Endothelial cell of hepatic sinusoid (primary cell): ENCODE data around the gene SEMG1.

ENCODE experiments used
- in situ Hi-C: cut with HindIII; loops from 2 replicates; pipeline ENCODE4 v1.10.0; 2017; ENCODE audit warnings: low sequenced_read_pairs

The SEMG1 gene

DNA sequence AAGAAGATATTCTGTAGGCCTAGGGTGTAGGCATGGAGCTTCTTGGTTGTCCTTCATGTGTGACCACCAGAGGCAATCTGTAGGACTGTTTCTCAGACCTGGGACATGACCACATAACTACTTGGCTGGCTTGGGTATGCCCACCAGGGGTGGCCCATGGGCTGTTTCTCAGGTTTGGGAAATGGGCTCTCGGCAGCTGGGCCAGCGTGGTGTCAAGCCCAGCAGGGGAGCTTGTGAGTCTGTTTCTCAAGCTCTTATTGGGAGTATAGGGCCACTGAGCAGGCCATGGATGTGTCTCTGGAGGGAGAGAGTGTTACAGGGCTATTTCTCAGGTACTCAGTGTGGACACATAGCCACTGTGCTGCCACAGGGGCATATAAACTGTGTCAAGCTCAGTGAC lies 11.8 kb downstream of the SEMG1 start:
- in situ Hi-C loops = no loop called here

- in situ Hi-C loops = no loop called here
Measured at GRCh38 chr20:45221076-45221475, 14.2 kb downstream of the SEMG1 start, which contains the start of gene SEMG2. Gene SEMG2, plus strand, starts transcription at chr20:45221373. Its CDS starts 17 bp downstream, at chr20:45221390.

DNA sequence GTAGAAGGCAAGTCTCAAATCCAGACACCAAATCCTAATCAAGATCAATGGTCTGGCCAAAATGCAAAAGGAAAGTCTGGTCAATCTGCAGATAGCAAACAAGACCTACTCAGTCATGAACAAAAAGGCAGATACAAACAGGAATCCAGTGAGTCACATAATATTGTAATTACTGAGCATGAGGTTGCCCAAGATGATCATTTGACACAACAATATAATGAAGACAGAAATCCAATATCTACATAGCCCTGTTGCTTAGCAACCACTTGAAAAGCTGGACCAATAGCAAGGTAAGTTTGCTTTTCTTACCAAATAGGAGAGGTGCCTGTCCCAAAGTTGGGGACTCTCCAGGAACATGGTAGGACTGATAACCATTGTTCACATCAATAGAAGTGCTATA lies 16.3 kb downstream of the SEMG1 start:
- in situ Hi-C loops = no loop called here

- in situ Hi-C loops = no loop called here
Measured at GRCh38 chr20:45226287-45226686, 19.5 kb downstream of the SEMG1 start.

DNA sequence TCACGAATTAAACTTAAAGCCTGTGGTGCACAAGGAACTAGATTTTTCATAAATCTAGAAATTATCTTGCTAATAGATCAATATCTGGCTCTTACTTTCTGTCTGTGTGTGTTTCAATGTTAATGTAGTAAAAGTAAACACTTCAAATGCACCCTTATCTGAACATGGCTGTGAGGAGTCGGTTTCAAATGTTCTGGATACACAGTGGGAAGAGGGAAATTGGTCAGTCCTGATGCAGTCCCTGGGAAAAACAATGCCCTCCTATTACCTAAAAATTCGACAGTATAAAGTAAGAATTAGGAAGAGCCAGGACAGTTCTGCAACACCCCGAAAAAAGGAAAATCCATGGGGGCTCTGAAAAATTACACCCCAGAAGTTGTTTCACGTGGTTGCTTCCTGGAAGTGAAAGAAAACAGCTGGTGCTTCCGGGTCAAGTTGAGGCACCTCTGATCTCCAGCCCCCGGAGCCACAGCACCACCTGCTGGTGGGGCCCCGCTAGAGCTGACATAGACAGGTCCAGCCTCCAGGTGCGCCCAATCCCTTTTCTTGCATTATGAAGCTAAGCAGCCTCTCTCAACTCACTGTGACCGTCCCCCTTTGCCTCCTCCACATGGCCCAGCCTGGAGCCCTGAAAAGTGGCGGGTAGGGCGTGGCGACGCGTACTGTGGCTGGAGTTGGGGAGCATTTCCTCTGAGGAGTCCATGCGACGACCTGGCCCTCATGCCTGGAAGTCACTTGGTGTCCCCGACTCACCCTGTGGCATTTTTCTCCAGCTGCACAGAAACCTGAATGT lies 22.6 kb downstream of the SEMG1 start:
- in situ Hi-C loops = no loop called here

GRCh38 chr20:45230631-45231030 lies 23.8 kb downstream of the SEMG1 start:
- in situ Hi-C loops = no loop called here

DNA sequence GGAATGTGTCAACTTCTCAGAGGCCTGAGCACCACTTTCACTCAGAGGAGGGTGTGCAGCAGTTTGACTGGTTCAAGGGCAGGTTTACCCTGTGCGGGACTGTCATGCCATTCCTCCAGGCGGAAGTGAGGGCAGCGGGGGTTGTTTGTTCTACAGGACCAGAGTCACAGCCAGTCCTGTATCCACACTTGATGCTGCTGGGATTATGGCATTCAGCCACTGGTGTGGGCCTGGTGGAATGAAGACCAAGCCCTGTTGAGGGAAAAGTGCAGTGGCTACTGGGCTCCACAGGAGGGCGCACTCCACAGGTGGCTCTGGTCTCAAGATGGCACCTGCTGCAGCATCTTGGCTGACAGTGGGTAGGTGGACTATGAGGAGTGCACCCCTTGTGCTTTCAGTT lies 29.2 kb downstream of the SEMG1 start:
- in situ Hi-C loops = no loop called here

DNA sequence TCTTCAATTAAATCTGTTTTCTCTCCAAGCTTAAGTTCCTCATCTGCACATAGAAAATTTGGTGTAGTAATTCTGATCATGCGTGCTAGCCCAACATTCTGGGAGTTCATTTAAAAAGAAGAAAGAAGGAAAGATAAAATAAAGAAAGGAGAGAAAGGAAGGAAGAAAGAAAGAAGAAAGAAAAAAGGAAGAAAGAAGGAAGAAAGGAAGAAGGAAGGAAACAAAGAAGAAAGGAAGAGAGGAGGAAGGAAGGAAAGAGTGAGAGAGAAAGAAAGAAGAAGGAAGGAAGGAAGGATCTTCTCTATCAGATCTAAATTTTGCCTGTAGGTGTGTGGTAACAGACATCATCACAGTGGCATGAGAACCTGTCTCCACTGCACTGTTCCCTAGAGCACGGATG lies 31.3 kb downstream of the SEMG1 start:
- in situ Hi-C loops = no loop called here

GRCh38 chr20:45246109-45246508 lies 39.3 kb downstream of the SEMG1 start:
- in situ Hi-C loops = no loop called here

- in situ Hi-C loops = no loop called here
Measured at GRCh38 chr20:45247865-45248264, 41.0 kb downstream of the SEMG1 start.

DNA sequence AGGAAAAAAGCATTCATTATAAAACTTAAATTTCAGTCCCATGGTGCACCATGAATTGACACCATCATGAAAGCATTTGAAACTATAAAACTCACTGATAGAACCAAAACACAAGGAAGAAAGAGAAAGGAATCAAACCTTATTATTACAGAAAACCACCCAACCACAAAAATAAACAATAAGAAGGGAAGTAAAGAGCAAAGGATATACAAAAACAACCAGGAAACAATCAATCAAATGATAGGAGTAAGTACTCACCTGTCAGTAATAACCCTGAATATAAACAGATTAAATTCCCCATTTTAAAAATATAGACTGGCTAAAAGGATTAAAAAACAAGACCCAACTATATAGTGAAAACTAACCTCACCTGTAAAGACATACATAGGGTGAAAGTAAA lies 41.8 kb downstream of the SEMG1 start:
- in situ Hi-C loops = no loop called here

DNA sequence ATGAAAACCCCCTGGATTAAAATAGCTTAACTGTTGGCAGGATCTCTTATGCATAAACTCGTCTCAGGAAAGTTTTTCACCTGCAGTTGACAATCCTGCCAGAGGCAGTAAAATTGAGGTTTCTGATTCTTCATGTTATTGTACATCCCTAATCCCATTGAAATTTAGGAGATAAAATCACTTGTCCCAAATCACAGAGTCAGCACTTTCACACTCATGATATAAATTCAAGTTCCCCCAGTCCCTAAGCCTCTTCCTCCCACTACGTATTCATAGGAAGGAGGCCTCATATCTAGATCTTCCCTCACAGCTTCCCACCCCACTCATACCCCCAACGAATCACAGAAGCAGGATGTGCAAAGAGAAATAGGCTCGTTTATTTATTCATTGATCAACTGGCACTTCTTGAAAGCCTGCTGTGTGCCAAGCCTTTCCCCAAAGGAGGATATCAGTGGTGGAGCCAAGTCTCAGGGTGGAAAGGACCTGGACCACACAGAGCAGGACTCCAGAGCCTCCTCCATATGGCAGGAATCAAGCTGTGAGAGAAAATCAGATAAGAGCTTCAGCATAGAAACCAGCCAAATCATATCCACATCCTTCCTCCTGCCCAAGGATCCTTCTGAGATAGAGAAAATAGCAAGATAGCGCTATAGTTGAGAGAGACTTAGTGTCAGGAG lies 45.2 kb downstream of the SEMG1 start:
- in situ Hi-C loops = no loop called here

DNA sequence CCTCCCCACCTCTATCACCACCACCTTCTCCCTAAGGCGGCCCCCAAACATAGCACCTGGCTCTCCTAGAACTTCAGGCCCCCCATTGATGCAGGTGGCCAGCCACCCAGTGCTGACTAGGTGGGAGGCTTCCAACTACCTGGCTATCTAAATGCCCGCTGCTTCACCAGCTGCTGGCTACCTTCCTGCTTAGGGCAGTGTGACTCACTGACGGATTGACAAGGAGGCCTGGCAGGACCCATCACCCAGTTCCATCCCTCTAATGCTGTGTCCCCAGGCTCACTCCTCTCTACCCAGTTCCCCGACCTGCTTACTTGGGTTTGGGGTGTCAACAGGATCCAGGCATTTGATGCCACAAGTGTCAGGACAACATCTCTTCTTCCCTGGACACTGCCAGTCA lies 46.4 kb downstream of the SEMG1 start:
- in situ Hi-C loops = no loop called here

GRCh38 chr20:45254383-45255262 lies 47.8 kb downstream of the SEMG1 start, which contains the start of gene SLPI:
Gene SLPI, minus strand, starts transcription at chr20:45254564. Its CDS starts 21 bp downstream, at chr20:45254543.
- in situ Hi-C loops = no loop called here

DNA sequence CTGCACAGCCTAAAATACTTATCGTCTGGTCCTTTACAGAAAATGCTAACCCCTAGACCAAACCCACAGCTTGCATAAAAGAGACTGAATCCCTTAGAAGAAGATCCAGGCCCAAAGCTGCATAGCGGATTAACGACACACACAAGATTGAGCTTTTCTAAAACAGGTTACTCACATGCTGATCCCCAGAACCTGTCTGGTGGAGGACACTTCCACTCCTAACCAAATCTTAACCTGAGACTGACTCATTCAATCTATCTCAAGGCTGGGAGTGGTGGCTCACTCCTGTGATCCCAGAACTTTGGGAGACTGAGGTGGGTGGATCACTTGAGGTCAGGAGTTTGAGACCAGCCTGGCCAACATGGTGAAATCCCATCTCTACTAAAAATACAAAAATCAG lies 50.3 kb downstream of the SEMG1 start:
- in situ Hi-C loops = no loop called here

DNA sequence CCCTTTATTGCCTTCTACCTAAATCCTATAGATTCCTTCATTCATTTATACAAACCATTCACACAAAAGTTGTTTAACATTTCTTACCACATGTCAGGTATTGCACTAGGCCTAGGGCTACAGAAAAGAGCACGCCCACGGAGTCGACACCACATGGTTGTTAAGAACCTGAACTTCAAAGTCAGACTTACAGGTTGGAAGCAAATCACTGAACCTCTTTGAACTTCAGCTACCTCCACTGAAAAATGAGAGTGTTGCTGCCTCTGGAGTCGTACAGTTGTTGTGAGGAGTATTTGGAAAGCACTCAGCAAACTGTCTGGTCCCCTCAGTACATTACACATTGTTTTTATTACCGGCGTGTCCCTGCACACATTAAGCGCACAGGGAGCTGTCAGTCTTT lies 50.9 kb downstream of the SEMG1 start:
- in situ Hi-C loops = no loop called here

DNA sequence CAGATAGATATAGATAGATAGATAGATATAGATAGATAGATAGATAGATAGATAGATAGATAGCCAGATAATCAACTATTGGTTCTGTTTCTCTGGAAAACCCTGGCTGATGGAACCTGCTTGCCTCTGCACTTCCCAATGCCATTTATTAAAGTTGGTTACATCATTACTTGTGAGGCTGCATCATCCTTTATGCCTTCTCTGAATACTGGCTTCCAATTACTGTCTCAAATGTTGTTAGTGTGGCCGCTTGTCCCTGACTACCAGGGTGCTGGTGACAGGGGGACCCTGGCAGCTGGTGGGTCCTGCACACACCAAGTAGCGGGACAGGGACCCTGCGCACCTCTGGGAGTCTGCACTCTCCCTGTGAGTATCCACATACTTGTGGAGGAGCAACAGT lies 51.4 kb downstream of the SEMG1 start:
- in situ Hi-C loops = no loop called here

DNA sequence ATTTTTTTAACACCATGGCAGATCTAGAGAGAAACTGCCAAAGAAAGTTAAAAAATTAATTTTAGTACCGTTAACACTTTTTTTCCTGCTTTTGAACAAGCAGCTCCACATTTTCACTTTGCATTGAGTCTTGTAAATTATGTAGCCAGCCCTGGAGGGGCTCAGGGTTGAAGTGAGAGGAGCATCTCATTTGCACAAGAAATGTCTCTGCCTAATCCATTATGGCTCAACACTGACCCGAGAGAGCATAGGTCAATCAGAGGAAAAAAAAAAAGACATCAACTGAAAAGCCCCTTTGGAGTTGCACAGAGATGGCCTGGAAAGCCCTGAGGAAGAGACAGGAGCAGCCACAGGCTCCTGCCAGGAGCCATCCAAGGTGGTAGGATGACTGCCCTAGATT lies 51.8 kb downstream of the SEMG1 start:
- in situ Hi-C loops = no loop called here
